Peyer's patch (tissue), 4 donors: ENCODE data around the gene ZBTB16. TPM values are rescaled to one million over a fixed set of nuclear protein-coding genes. Genes with fewer than 3 reads are reported as not detected.
A peak's percentile ranks its signal among the peaks of the same experiment; 100 is the strongest.

Source experiments
- DNase-seq, 3 donors: peaks; one replicate each; pipeline ENCODE4 v3.0.0-alpha.2; 2017 to 2019
- H3K27ac ChIP-seq, 4 donors: fragments of 200-600 bp; sonication (generic); one replicate each; pipeline ENCODE4 v1.5.1; 2016 to 2019
- H3K27me3 ChIP-seq, 2 donors: fragments of 200-600 bp; sonication (generic); one replicate each; pipeline ENCODE4 v1.5.1; 2019
- H3K36me3 ChIP-seq, 3 donors: fragments of 200-600 bp; sonication (generic); one replicate each; pipeline ENCODE4 v1.5.1; 2016 to 2019
- H3K4me1 ChIP-seq, 4 donors: fragments of 200-600 bp; sonication (generic); one replicate each; pipeline ENCODE4 v1.5.1; 2016 to 2019
- H3K4me3 ChIP-seq, 4 donors: fragments of 200-600 bp; sonication (generic); 1 replicate in 3 of 4; 2 replicates in 1 of 4; pipeline ENCODE4 v1.5.1; 2016 to 2019; ENCODE audit warnings: mild to moderate bottlenecking in 1 of 4
- H3K9me3 ChIP-seq, 4 donors: fragments of 200-600 bp; sonication (generic); one replicate each; pipeline ENCODE4 v1.5.1; 2016 to 2019; ENCODE audit warnings: mild to moderate bottlenecking in 1 of 4
- CTCF ChIP-seq, 6 experiments: fragments of 450-650 bp in 4 of 6; fragments of 200-600 bp in 2 of 6; sonication (generic) in 1 of 6; IDR thresholded peaks; one replicate each; pipeline ENCODE4 v1.5.1; 2017 to 2019; ENCODE audit warnings: antibody characterized with exemption in 6 of 6, mild to moderate bottlenecking in 3 of 6, moderate library complexity in 1 of 6
- POLR2A ChIP-seq, 2 donors: fragments of 450-650 bp; IDR thresholded peaks; one replicate each; pipeline ENCODE4 v1.5.1; 2017; ENCODE audit warnings: antibody characterized with exemption in 2 of 2, mild to moderate bottlenecking in 2 of 2, moderate library complexity in 2 of 2
- total RNA-seq, 4 donors: library from RNA; depleted of rRNA; stranded (reverse); fragments of >200 nt; gene quantifications; one replicate each; pipeline ENCODE4 v1.1.0, GENCODE V29; 2016

The ZBTB16 gene
- total RNA-seq, 4 donors from 2014 or later: 84.8 to 257 (median 155) TPM

- Histone ChIP-seq H3K27me3 (no peaks in the 10 kb centered on the region), H3K4me3 (no peak overlapping the region), H3K27ac (no peak overlapping the region), H3K9me3 (no peaks in the 10 kb centered on the region), H3K36me3 (peaks cover 0 to 63% (median 0%) of the 10 kb centered on the region in 3 donors), H3K4me1 (no peaks in the 10 kb centered on the region)
- TF ChIP-seq POLR2A (IDR thresholded peaks at IDR 0.05): no peak
- no peak for TF ChIP-seq CTCF (IDR thresholded peaks at IDR 0.05)
- no peak for DNase-seq
These were observed 191.7 kb downstream of the ZBTB16 start for GRCh38 chr11:114250993-114251814.

GRCh38 chr11:114251815-114252337 lies 192.4 kb downstream of the ZBTB16 start:
- Histone ChIP-seq H3K27me3 (no peaks in the 10 kb centered on the region), H3K36me3 (peaks cover 0 to 62% (median 0%) of the 10 kb centered on the region in 3 donors), H3K4me3 (no peak overlapping the region), H3K27ac (peak overlapping the region in 2 of 4 donors; percentile 35), H3K4me1 (peaks cover 0 to 1% (median 0%) of the 10 kb centered on the region in 4 donors), H3K9me3 (no peaks in the 10 kb centered on the region)
- TF ChIP-seq POLR2A (IDR thresholded peaks at IDR 0.05) (no peak), CTCF (IDR thresholded peaks at IDR 0.05) (no peak)
- no peak for DNase-seq

GRCh38 chr11:114252767-114253166 lies 193.3 kb downstream of the ZBTB16 start:
- Histone ChIP-seq H3K27ac (no peak overlapping the region), H3K9me3 (no peaks in the 10 kb centered on the region), H3K4me3 (no peak overlapping the region), H3K4me1 (peaks cover 0 to 10% (median 0%) of the 10 kb centered on the region in 4 donors), H3K36me3 (peaks cover 0 to 53% (median 0%) of the 10 kb centered on the region in 3 donors), H3K27me3 (no peaks in the 10 kb centered on the region)
- DNase-seq: no peak
- no peak for TF ChIP-seq CTCF (IDR thresholded peaks at IDR 0.05)
- TF ChIP-seq POLR2A (IDR thresholded peaks at IDR 0.05): no peak

DNA sequence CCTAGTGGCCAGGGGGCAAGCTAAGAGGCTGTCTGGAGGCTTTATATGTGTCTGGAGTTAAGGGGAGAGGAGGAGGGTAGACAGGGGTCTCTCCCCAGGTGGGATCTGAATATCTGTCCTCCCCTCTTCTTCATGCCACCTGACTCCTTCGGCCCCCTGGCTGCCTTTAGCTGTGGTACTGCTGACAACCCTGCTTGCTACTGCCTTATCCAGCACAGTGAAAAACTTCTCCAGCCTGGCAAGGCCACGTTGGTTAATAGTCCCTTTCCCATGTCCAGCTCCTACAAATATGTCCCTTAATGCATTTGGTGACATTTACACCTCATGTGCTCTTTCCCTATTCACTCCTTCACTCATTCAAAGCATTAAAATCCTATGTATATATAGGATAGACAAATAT lies 194.3 kb downstream of the ZBTB16 start:
- H3K36me3 ChIP-seq: peaks cover 0 to 43% (median 0%) of the 10 kb centered on the region in 3 donors
- no peak overlapping the region for H3K27ac ChIP-seq
- no peak for DNase-seq
- H3K9me3 ChIP-seq: no peaks in the 10 kb centered on the region
- H3K4me3 ChIP-seq: no peak overlapping the region
- TF ChIP-seq CTCF (IDR thresholded peaks at IDR 0.05) (peak in 1 of 6 experiments; percentile 8), POLR2A (IDR thresholded peaks at IDR 0.05) (no peak)
- peaks cover 0 to 18% (median 0%) of the 10 kb centered on the region in 4 donors for H3K4me1 ChIP-seq
- H3K27me3 ChIP-seq: no peaks in the 10 kb centered on the region

DNA sequence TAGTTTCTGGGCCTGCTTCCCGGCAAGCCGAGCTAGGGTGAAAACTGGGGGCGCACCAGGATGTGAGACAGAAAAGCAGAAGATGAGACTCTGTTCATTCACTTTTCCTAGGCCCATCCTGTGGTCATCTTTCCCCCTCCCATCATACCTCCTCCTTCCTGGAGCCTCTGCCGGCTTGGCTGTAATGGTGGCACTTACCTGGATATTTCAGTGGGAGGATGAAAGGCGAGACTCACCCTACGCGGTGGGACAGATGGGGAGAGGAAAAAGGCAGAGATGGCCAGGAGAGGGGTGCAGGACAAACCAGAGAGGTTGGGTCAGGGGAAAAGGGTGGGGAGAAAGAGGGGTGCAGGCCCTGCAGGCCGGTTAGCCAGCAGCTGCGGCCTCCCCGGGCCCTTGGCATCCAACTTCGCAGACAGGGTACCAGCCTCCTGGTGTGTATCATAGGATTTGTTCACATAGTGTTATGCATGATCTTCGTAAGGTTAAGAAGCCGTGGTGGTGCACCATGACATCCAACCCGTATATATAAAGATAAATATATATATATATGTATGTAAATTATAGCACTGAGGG lies 195.1 kb downstream of the ZBTB16 start:
- Histone ChIP-seq H3K9me3 (no peaks in the 10 kb centered on the region), H3K4me3 (no peak overlapping the region), H3K27ac (no peak overlapping the region), H3K4me1 (peaks cover 0 to 23% (median 4%) of the 10 kb centered on the region in 4 donors), H3K36me3 (peaks cover 0 to 38% (median 0%) of the 10 kb centered on the region in 3 donors), H3K27me3 (no peaks in the 10 kb centered on the region)
- no peak for TF ChIP-seq CTCF (IDR thresholded peaks at IDR 0.05)
- no peak for TF ChIP-seq POLR2A (IDR thresholded peaks at IDR 0.05)
- no peak for DNase-seq
